Measurements from ENCODE around the gene CNTN1.

DNA sequence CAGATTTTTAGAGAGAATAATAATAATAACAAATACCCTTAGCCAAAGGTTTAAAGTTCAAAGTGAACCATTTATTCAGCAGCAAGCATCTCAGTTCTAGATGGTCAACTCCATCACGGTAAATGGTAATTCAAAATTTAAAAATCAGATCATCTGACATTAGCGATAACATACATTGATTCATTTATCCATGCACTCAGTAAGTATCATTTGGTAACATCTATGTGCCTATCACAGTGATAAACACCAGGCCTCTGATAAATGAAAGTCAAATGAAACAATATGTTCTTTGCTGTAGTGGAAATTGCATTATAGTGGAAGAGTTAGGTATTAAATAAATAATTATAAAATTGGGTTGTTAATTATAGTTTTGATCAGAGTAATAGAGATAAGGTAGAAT is 108.8 kb downstream of the CNTN1 start:
- TF ChIP-seq, protein P1, sequence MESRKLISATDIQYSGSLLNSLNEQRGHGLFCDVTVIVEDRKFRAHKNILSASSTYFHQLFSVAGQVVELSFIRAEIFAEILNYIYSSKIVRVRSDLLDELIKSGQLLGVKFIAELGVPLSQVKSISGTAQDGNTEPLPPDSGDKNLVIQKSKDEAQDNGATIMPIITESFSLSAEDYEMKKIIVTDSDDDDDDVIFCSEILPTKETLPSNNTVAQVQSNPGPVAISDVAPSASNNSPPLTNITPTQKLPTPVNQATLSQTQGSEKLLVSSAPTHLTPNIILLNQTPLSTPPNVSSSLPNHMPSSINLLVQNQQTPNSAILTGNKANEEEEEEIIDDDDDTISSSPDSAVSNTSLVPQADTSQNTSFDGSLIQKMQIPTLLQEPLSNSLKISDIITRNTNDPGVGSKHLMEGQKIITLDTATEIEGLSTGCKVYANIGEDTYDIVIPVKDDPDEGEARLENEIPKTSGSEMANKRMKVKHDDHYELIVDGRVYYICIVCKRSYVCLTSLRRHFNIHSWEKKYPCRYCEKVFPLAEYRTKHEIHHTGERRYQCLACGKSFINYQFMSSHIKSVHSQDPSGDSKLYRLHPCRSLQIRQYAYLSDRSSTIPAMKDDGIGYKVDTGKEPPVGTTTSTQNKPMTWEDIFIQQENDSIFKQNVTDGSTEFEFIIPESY (IDR thresholded peaks at IDR 0.05; ENCODE audit: borderline replicate concordance, low read depth), result no peak
- TF ChIP-seq, protein P2, sequence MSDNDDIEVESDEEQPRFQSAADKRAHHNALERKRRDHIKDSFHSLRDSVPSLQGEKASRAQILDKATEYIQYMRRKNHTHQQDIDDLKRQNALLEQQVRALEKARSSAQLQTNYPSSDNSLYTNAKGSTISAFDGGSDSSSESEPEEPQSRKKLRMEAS (IDR thresholded peaks at IDR 0.05; ENCODE audit: low read depth), result no peak
- TF ChIP-seq, protein P3, sequence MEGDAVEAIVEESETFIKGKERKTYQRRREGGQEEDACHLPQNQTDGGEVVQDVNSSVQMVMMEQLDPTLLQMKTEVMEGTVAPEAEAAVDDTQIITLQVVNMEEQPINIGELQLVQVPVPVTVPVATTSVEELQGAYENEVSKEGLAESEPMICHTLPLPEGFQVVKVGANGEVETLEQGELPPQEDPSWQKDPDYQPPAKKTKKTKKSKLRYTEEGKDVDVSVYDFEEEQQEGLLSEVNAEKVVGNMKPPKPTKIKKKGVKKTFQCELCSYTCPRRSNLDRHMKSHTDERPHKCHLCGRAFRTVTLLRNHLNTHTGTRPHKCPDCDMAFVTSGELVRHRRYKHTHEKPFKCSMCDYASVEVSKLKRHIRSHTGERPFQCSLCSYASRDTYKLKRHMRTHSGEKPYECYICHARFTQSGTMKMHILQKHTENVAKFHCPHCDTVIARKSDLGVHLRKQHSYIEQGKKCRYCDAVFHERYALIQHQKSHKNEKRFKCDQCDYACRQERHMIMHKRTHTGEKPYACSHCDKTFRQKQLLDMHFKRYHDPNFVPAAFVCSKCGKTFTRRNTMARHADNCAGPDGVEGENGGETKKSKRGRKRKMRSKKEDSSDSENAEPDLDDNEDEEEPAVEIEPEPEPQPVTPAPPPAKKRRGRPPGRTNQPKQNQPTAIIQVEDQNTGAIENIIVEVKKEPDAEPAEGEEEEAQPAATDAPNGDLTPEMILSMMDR (IDR thresholded peaks at IDR 0.05), result no peak
- TF ChIP-seq TCF12 (IDR thresholded peaks at IDR 0.05), result no peak
- TF ChIP-seq, protein P4, sequence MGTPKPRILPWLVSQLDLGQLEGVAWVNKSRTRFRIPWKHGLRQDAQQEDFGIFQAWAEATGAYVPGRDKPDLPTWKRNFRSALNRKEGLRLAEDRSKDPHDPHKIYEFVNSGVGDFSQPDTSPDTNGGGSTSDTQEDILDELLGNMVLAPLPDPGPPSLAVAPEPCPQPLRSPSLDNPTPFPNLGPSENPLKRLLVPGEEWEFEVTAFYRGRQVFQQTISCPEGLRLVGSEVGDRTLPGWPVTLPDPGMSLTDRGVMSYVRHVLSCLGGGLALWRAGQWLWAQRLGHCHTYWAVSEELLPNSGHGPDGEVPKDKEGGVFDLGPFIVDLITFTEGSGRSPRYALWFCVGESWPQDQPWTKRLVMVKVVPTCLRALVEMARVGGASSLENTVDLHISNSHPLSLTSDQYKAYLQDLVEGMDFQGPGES (IDR thresholded peaks at IDR 0.05; ENCODE audit: low read depth, low read length), result no peak
- TF ChIP-seq RXRA (IDR thresholded peaks at IDR 0.05; ENCODE audit: borderline replicate concordance, low read depth), result no peak
- no peak for TF ChIP-seq RFX5 (IDR thresholded peaks at IDR 0.05; ENCODE audit: low read length)
- TF ChIP-seq FOXJ3 (CRISPR knock-in tag; IDR thresholded peaks at IDR 0.05), result no peak
- no peak for TF ChIP-seq TEAD4 (IDR thresholded peaks at IDR 0.05; ENCODE audit: borderline replicate concordance, insufficient read depth)
- no peak for TF ChIP-seq POLR2AphosphoS5 (IDR thresholded peaks at IDR 0.05; ENCODE audit: low read depth, low read length)
- no peak for TF ChIP-seq MXI1 (IDR thresholded peaks at IDR 0.05; ENCODE audit: low read depth, low read length)
- TF ChIP-seq RAD21 (IDR thresholded peaks at IDR 0.05; ENCODE audit: low read length), result no peak; the same call in 1 of the 2 replicates
